GM12892 (cell line): Measurements from ENCODE around the gene MAP4K4.

Source experiments
- DNase-seq: peaks from one replicate; pipeline ENCODE4 v3.0.0; 2011; ENCODE audit not compliant: insufficient read length
- FAIRE-seq: peaks from 2 replicates; lab custom pipeline; 2011; peaks lifted over from hg19 to GRCh38; lab: Jason Lieb, UNC
- POLR2A ChIP-seq: IDR thresholded peaks from 2 replicates; pipeline ENCODE4 v1.6.1; 2011; ENCODE audit warnings: low read depth, low read length, control low read depth
- POLR2AphosphoS5 ChIP-seq: IDR thresholded peaks from 2 replicates; pipeline ENCODE4 v1.6.1; 2011; ENCODE audit warnings: low read depth, low read length, control low read depth
- TAF1 ChIP-seq: IDR thresholded peaks from 2 replicates; pipeline ENCODE4 v1.6.1; 2011; ENCODE audit warnings: low read depth, mild to moderate bottlenecking, control low read depth, low read length, borderline replicate concordance

MAP4K4 gene

DNA sequence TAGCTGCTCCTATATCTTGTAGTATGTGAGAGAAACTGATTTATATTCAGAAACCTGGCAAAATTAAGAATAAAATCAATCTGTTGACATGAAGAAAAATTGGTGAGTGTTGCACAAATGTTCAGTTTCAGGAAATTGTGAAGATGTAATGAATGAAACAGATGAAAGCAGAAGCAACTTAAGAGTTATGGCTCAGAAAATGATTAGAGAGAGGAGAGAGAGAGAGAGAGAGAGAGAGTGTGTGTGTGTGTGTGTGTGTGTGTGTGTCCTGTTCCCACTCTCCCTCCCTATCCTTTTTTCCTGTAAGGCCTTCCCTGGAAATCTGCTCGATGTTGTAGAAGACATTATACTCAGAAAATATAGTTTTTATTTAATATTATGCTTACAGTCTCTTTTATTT lies 31.4 kb downstream of the MAP4K4 start:
- TF ChIP-seq POLR2AphosphoS5: no peak
- no peak for TF ChIP-seq TAF1
- no peak for TF ChIP-seq POLR2A
- no peak for DNase-seq
- no peak for FAIRE-seq

GRCh38 chr2:101729521-101730190 lies 32.1 kb downstream of the MAP4K4 start:
- FAIRE-seq (no peak), DNase-seq (no peak)
- TF ChIP-seq TAF1 (no peak), POLR2A (no peak), POLR2AphosphoS5 (no peak)

DNA sequence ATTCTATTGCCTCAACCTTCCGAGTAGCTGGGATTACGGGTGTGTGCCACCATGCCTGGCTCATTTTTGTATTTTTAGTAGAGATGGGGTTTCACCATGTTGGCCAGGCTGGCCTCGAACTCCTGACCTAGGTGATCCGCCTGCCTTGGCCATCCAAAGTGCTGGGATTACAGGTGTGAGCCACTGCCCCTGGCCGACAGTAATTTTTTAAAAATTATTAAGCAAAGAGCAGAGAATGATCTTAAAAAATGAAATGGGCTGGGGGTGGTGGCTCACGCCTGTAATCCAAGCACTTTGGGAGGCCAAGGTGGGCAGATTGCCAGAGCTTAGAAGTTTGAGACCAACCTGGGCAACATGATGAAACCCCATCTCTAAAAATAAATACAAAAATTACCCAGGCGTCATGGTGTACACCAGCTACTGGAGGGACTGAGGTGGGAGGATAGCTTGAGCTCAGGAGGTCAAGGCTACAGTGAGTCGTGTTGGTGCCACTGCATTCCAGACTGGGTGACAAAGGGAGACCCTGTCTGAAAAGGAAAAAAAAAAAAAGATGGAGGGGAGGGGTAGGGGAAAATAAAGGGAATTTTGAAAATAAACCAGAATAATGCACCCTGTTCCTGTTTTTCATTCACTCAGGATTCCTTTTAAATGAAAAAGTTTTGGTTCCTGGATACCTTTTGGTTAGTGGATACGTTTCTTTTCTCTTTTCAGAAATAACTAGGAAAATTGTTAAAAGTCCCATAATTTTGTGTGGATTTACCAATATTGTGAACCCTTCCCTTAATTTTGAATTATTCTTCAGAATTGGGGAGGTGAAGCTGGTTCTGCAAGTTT lies 33.9 kb downstream of the MAP4K4 start:
- TF ChIP-seq TAF1: no peak
- TF ChIP-seq POLR2A: no peak
- TF ChIP-seq POLR2AphosphoS5: no peak
- FAIRE-seq (no peak), DNase-seq (no peak)

DNA sequence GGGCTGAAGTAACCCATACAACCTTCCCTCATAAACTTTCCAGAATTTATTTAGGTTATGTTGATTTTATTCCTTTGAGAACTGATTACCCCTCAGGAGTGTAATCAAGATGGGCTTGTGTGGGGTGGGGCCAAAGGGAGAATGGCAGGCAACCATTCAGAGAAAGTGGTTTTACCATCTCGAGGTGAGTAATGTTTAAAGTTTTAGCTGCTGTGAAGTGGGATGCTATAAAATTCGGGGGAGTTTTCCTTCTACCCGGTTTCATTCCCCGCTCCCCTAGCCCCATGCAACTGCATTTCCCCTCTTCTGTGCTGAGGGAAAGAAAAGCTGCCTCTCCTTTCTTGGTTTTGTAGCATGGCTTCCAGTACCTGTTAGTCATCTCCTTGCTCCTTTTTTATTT lies 34.7 kb downstream of the MAP4K4 start:
- FAIRE-seq (no peak), DNase-seq (no peak)
- TF ChIP-seq POLR2AphosphoS5: no peak
- TF ChIP-seq TAF1: no peak
- TF ChIP-seq POLR2A: no peak

DNA sequence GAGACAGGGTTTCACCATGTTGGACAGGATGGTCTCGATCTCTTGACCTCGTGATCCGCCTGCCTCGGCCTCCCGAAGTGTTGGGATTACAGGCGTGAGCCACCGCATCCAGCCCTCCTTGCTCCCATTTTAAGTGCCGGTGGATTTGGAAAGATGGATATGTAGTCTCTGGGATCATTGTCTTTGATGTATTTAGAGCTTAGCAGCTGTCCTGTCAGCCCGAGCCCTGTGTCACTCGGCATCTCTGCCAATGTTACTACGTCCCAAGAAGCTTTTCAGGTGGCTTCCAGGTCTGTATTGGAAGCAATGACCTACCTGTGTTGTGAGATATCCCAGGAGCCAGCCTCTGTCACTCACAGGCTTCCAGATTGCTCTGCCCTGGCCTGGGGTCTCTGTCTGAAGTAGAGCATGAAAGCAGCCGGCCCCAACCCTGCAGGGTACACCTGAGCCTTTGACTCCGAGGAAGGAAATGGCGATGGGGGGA lies 35.3 kb downstream of the MAP4K4 start:
- FAIRE-seq (no peak), DNase-seq (no peak)
- TF ChIP-seq POLR2A: no peak
- no peak for TF ChIP-seq POLR2AphosphoS5
- no peak for TF ChIP-seq TAF1

- TF ChIP-seq POLR2AphosphoS5: no peak
- no peak for TF ChIP-seq TAF1
- TF ChIP-seq POLR2A: no peak
- no peak for DNase-seq
- FAIRE-seq: no peak
Measured at GRCh38 chr2:101733257-101733993, 35.9 kb downstream of the MAP4K4 start.

DNA sequence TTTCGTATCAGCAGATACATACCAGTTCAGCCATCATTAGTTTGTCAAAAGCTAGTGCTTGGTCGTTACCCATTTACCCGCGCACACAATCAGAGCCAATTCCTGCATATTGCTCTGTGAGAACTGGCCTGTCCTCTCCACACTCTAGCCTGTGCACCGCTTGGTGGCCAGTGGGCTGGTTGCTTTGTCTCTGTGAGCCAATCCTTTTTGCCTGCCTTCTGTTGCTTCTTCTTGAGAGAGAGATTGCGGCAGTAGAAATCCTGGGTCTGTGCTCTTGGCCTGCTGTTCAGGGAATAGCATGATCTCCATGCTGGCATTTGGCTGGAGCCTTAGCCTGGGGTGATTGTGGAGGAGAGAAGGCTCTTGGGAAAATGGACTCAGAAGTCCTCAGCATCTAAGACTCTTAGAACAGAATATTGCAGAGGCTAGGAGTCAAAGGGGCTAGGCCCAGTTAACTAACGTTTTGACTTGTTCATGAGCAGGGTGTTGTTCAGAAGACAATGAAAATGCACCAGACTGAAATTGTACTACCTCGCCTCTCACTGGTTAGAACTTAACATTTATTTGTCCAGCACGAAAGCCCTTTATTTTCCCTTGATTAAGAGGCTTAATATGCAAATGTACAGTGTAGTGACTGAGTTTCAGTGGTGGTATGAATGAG lies 37.1 kb downstream of the MAP4K4 start:
- no peak for FAIRE-seq
- no peak for DNase-seq
- TF ChIP-seq POLR2AphosphoS5 (no peak), POLR2A (no peak), TAF1 (no peak)

- FAIRE-seq (no peak), DNase-seq (no peak)
- TF ChIP-seq POLR2AphosphoS5 (no peak), TAF1 (no peak), POLR2A (no peak)
Measured at GRCh38 chr2:101735166-101735533, 37.6 kb downstream of the MAP4K4 start.

DNA sequence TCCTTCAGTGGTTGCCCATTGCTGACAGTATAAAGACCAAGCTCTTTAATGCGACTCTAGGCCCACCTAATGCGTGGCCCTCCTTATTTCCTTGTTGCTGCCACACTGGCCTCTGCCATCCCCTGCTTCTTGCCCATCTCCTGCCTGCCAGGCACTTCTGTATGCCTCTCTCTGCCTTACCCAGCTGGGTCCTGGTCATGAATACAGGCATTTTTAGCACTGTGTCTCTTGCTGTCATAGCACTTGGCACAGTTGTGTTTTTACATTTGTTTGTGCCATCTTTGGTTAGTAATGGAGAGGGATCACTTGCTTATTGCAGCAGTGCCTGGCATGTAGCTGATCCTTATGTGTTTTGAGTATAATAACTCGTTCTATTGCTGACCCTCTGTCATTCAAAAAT lies 38.7 kb downstream of the MAP4K4 start:
- DNase-seq: no peak
- FAIRE-seq: no peak
- no peak for TF ChIP-seq POLR2A
- TF ChIP-seq POLR2AphosphoS5: no peak
- no peak for TF ChIP-seq TAF1

DNA sequence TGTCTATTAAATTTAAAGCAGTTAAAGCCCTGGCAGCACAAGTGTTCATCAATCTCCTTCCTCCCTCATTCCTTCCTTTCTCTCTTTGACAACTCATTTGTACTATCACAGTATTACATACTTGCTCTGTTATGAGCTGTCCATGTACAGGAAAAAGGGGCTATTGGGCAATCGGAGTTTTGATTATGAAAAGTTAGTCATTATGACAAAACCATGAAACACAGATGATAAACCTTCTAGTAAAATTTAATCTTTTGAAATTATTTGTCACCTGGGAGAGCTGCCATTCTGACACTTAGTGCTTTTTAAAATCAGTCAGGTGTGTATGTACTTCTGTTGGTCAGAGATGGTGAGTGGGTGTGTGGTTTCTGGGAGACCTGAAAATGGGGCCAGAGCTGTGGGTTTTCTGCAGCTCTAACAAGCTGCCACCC lies 39.4 kb downstream of the MAP4K4 start:
- DNase-seq (no peak), FAIRE-seq (no peak)
- TF ChIP-seq POLR2AphosphoS5 (no peak), POLR2A (no peak), TAF1 (no peak)

- DNase-seq: no peak
- no peak for FAIRE-seq
- no peak for TF ChIP-seq POLR2A
- no peak for TF ChIP-seq TAF1
- no peak for TF ChIP-seq POLR2AphosphoS5
Measured at GRCh38 chr2:101737478-101738255, 40.2 kb downstream of the MAP4K4 start.
